Measurements from ENCODE around the gene NEGR1. TPM values are rescaled to one million over a fixed set of nuclear protein-coding genes. Genes with fewer than 3 reads are reported as not detected.
A peak's percentile ranks its signal among the peaks of the same experiment; 100 is the strongest.

The NEGR1 gene
- polyA plus RNA-seq, 4 donors, result 0.27 to 5.4 (median 1.7) TPM; not detected in 1

DNA sequence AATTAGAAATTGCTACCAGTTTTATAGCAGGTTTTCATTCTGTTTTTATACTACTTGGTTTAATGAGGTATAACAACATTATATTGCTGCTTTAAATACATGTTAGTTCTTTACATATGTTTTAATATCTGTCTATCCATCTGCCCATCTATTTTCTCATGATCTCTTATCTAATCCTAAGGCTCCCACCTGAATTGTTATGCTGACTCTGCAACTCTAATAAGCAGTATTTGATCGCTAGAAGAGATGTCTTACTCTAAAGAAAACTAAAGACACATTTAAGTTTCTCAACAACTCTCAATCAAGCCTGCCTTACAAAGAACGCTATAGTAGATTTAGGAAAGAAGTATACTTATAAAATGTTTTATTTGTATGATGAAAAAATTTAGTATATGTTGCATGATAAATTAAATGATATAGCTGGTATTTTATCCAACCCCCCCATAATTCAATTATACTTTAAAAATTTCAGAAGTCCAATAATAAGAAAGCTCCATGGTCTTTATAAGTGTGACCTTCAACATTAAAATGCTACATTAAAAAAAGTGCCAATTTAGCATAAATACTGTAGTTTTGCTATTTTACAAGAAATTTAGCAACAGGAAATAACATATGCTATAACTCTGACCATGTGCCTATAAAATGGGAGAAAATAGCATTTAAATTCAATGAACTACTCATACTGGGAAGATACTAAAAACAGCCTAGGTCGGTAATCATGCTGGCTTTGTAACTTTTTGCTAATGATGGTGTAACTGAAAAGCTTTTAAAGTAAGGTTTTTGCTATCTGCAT is 180.3 kb downstream of the NEGR1 start:
- H3K27ac ChIP-seq (ENCODE audit: low read depth in 1 of 3, low read length in 2 of 3), result no peak overlapping the region
- H3K36me3 ChIP-seq (ENCODE audit: control insufficient read depth in 3 of 3, insufficient read depth in 2 of 3, low read depth in 1 of 3, low read length in 3 of 3), result no peaks in the 10 kb centered on the region
- H3K4me3 ChIP-seq (ENCODE audit: low read depth in 1 of 3, low read length in 3 of 3), result no peak overlapping the region
- FAIRE-seq, result no peak
- 76 to 87% (median 76%) methylated on average over 3 of the region's 3 CpGs for WGBS, 3 donors
- no peaks in the 10 kb centered on the region for H3K9me3 ChIP-seq (ENCODE audit: control insufficient read depth in 2 of 2, insufficient read depth in 1 of 2, low read depth in 1 of 2, low read length in 1 of 2)
- H3K4me1 ChIP-seq (ENCODE audit: control insufficient read depth in 3 of 3, insufficient read depth in 2 of 3, low read depth in 1 of 3, low read length in 2 of 3), result no peaks in the 10 kb centered on the region
- no peak for DNase-seq
- no peaks in the 10 kb centered on the region for H3K27me3 ChIP-seq (ENCODE audit: control insufficient read depth in 3 of 3, insufficient read depth in 3 of 3, low read length in 3 of 3)

DNA sequence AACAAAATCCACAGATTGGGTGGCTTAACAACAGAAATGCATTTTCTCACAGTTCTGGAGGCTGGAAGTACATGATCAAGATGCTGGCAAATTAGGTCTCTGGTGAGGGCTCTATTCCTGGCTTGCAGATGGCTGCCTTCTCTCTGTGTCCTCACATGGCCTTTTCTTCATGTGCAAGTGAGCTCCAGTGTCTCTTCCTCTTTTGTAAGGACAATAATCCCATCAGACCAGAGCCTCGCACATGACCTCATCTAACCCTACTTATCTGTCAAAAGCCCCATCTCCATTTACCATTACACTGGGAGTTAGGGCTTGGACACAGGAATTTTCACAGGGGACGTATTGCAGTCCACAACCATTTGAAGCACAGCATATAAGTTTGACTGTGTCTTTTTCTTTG is 181.6 kb downstream of the NEGR1 start:
- no peak overlapping the region for H3K4me3 ChIP-seq (ENCODE audit: low read depth in 1 of 3, low read length in 3 of 3)
- H3K27ac ChIP-seq (ENCODE audit: low read depth in 1 of 3, low read length in 2 of 3), result no peak overlapping the region
- FAIRE-seq (no peak), DNase-seq (no peak)
- no peaks in the 10 kb centered on the region for H3K27me3 ChIP-seq (ENCODE audit: control insufficient read depth in 3 of 3, insufficient read depth in 3 of 3, low read length in 3 of 3)
- H3K4me1 ChIP-seq (ENCODE audit: control insufficient read depth in 3 of 3, insufficient read depth in 2 of 3, low read depth in 1 of 3, low read length in 2 of 3), result no peaks in the 10 kb centered on the region
- H3K9me3 ChIP-seq (ENCODE audit: control insufficient read depth in 2 of 2, insufficient read depth in 1 of 2, low read depth in 1 of 2, low read length in 1 of 2), result no peaks in the 10 kb centered on the region
- 69 to 72% (median 71%) methylated on average over 2 of the region's 2 CpGs for WGBS, 3 donors
- H3K36me3 ChIP-seq (ENCODE audit: control insufficient read depth in 3 of 3, insufficient read depth in 2 of 3, low read depth in 1 of 3, low read length in 3 of 3), result no peaks in the 10 kb centered on the region

DNA sequence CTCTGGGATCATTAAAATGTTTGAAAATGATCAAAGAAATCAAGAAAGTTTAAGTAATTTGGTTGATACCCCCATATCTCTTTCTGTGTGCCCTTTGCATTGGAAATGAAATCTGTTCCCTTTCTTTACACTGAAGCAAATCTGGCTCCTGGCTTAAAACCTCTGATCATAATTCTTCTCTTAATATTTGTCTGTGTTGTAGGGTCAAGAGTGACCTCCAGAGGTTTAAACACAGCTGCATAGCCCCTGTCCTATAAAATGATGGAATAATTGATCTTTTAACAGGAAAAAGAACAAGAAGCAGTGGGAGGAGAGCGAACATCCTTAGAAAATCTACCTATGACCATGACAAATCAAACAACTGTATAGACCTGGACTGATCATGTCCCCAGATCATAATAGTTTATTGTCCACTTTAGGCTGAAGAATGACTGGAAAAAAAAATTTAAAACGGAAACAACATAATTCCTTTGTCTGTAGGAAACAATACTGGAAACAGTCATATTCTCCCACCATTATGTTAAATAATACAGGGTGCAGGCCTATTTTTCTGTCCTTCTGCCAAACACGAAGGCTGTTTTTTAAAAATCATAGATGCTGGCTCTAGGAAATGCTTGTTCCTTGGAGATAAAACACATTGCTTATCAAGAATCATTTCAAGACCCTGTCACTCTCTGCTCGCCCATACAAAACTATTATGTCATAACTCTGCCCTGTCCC is 184.3 kb downstream of the NEGR1 start:
- FAIRE-seq (no peak), DNase-seq (no peak)
- H3K27me3 ChIP-seq (ENCODE audit: control insufficient read depth in 3 of 3, insufficient read depth in 3 of 3, low read length in 3 of 3), result no peaks in the 10 kb centered on the region
- 76 to 83% (median 78%) methylated on average over 4 of the region's 4 CpGs for WGBS, 3 donors
- H3K36me3 ChIP-seq (ENCODE audit: control insufficient read depth in 3 of 3, insufficient read depth in 2 of 3, low read depth in 1 of 3, low read length in 3 of 3), result no peaks in the 10 kb centered on the region
- no peak overlapping the region for H3K27ac ChIP-seq (ENCODE audit: low read depth in 1 of 3, low read length in 2 of 3)
- no peaks in the 10 kb centered on the region for H3K4me1 ChIP-seq (ENCODE audit: control insufficient read depth in 3 of 3, insufficient read depth in 2 of 3, low read depth in 1 of 3, low read length in 2 of 3)
- no peak overlapping the region for H3K4me3 ChIP-seq (ENCODE audit: low read depth in 1 of 3, low read length in 3 of 3)
- no peaks in the 10 kb centered on the region for H3K9me3 ChIP-seq (ENCODE audit: control insufficient read depth in 2 of 2, insufficient read depth in 1 of 2, low read depth in 1 of 2, low read length in 1 of 2)

DNA sequence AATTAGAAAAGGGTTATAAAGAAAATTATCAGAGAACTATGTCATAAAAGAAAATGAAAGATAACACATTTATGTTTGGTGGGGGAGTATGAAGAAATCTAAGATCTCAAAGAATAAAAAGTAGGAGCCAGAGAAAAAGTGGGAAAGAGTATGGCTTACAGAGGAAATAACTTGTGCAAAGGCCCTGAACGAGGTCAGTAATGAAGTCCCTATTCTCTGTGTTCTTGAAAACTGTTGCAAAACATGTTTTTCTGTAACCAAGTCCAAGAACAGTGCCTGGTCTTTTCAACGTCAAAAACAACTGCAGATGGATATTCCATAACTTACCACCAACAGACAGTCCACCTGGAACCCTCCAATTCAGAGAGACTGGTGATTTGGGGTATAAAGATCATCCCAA is 188.1 kb downstream of the NEGR1 start:
- no peaks in the 10 kb centered on the region for H3K27me3 ChIP-seq (ENCODE audit: control insufficient read depth in 3 of 3, insufficient read depth in 3 of 3, low read length in 3 of 3)
- 42 to 62% (median 59%) methylated on average over 2 of the region's 2 CpGs for WGBS, 3 donors
- no peaks in the 10 kb centered on the region for H3K9me3 ChIP-seq (ENCODE audit: control insufficient read depth in 2 of 2, insufficient read depth in 1 of 2, low read depth in 1 of 2, low read length in 1 of 2)
- DNase-seq (no peak), FAIRE-seq (no peak)
- H3K4me1 ChIP-seq (ENCODE audit: control insufficient read depth in 3 of 3, insufficient read depth in 2 of 3, low read depth in 1 of 3, low read length in 2 of 3), result no peaks in the 10 kb centered on the region
- H3K27ac ChIP-seq (ENCODE audit: low read depth in 1 of 3, low read length in 2 of 3), result no peak overlapping the region
- no peaks in the 10 kb centered on the region for H3K36me3 ChIP-seq (ENCODE audit: control insufficient read depth in 3 of 3, insufficient read depth in 2 of 3, low read depth in 1 of 3, low read length in 3 of 3)
- H3K4me3 ChIP-seq (ENCODE audit: low read depth in 1 of 3, low read length in 3 of 3), result no peak overlapping the region

DNA sequence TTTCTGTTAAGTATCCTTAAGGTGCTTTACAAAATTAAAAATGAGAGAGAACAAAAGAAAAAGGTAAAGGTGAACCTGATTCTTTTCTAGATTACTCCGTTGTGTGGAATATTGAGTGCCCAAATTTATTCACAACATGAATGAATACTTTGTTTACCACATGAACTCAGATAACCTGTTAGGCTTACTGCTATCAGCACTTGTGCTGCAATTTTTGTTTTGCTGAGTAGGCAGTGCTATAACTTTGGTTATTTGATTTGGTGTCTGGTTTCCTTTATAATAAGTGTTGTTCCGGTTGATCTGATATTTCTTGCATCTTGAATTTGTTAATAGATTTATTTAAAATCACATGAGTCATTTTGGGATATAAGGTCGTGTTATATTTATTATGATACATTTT is 195.9 kb downstream of the NEGR1 start:
- no peaks in the 10 kb centered on the region for H3K4me1 ChIP-seq (ENCODE audit: control insufficient read depth in 3 of 3, insufficient read depth in 2 of 3, low read depth in 1 of 3, low read length in 2 of 3)
- no peak overlapping the region for H3K27ac ChIP-seq (ENCODE audit: low read depth in 1 of 3, low read length in 2 of 3)
- H3K36me3 ChIP-seq (ENCODE audit: control insufficient read depth in 3 of 3, insufficient read depth in 2 of 3, low read depth in 1 of 3, low read length in 3 of 3), result no peaks in the 10 kb centered on the region
- peak; percentile 47 for FAIRE-seq
- WGBS, 3 donors, result 46 to 74% (median 63%) methylated on average over 3 of the region's 3 CpGs
- no peak for DNase-seq
- no peak overlapping the region for H3K4me3 ChIP-seq (ENCODE audit: low read depth in 1 of 3, low read length in 3 of 3)
- H3K27me3 ChIP-seq (ENCODE audit: control insufficient read depth in 3 of 3, insufficient read depth in 3 of 3, low read length in 3 of 3), result no peaks in the 10 kb centered on the region
- no peaks in the 10 kb centered on the region for H3K9me3 ChIP-seq (ENCODE audit: control insufficient read depth in 2 of 2, insufficient read depth in 1 of 2, low read depth in 1 of 2, low read length in 1 of 2)

DNA sequence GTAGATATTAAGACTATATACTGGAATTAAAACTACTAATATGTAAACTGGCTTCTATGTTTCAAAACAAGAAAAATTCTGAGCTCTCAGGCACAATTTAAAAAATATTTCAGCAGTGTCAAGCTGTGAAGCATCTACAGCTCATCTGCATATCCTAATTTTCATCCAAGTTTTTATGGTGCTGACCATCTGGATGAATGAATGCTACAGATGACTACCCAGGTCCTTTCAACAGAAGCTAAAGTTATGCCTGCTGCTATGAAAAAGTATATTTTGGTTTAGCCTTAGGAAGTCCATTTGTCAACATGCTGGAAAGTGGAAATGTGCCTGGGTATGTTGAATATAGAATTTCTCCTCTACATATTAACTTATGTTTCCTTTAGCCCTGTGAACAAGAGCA is 206.9 kb downstream of the NEGR1 start:
- H3K4me3 ChIP-seq (ENCODE audit: low read depth in 1 of 3, low read length in 3 of 3), result no peak overlapping the region
- no peak for DNase-seq
- no peaks in the 10 kb centered on the region for H3K4me1 ChIP-seq (ENCODE audit: control insufficient read depth in 3 of 3, insufficient read depth in 2 of 3, low read depth in 1 of 3, low read length in 2 of 3)
- H3K27ac ChIP-seq (ENCODE audit: low read depth in 1 of 3, low read length in 2 of 3), result no peak overlapping the region
- no peak for FAIRE-seq
- no peaks in the 10 kb centered on the region for H3K27me3 ChIP-seq (ENCODE audit: control insufficient read depth in 3 of 3, insufficient read depth in 3 of 3, low read length in 3 of 3)
- H3K36me3 ChIP-seq (ENCODE audit: control insufficient read depth in 3 of 3, insufficient read depth in 2 of 3, low read depth in 1 of 3, low read length in 3 of 3), result no peaks in the 10 kb centered on the region
- no peaks in the 10 kb centered on the region for H3K9me3 ChIP-seq (ENCODE audit: control insufficient read depth in 2 of 2, insufficient read depth in 1 of 2, low read depth in 1 of 2, low read length in 1 of 2)

DNA sequence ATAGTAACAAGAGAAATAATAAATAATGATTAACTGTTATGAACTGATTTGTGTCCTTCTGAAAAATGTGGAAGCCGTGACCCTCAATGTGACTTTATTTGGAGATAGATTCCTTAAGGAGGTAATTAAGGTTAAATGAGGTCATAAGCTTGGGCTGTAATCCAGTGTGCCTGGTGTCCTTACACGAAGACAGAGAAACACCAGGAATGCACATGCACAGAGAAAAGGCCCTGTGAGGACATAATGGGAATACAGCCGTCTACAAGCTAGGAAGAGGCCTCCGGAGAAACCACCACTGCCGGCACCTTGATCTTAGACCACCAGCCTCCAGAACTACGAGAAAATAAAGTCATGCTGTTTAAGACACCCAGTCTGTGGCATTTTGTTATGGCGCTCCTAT is 215.9 kb downstream of the NEGR1 start:
- no peak for FAIRE-seq
- Histone ChIP-seq H3K9me3 (ENCODE audit: control insufficient read depth in 2 of 2, insufficient read depth in 1 of 2, low read depth in 1 of 2, low read length in 1 of 2) (no peaks in the 10 kb centered on the region), H3K27ac (ENCODE audit: low read depth in 1 of 3, low read length in 2 of 3) (no peak overlapping the region), H3K4me1 (ENCODE audit: control insufficient read depth in 3 of 3, insufficient read depth in 2 of 3, low read depth in 1 of 3, low read length in 2 of 3) (no peaks in the 10 kb centered on the region), H3K27me3 (ENCODE audit: control insufficient read depth in 3 of 3, insufficient read depth in 3 of 3, low read length in 3 of 3) (no peaks in the 10 kb centered on the region), H3K36me3 (ENCODE audit: control insufficient read depth in 3 of 3, insufficient read depth in 2 of 3, low read depth in 1 of 3, low read length in 3 of 3) (no peaks in the 10 kb centered on the region), H3K4me3 (ENCODE audit: low read depth in 1 of 3, low read length in 3 of 3) (no peak overlapping the region)
- no peak for DNase-seq
- WGBS, 3 donors, result 64 to 76% (median 71%) methylated on average over 7 of the region's 7 CpGs

DNA sequence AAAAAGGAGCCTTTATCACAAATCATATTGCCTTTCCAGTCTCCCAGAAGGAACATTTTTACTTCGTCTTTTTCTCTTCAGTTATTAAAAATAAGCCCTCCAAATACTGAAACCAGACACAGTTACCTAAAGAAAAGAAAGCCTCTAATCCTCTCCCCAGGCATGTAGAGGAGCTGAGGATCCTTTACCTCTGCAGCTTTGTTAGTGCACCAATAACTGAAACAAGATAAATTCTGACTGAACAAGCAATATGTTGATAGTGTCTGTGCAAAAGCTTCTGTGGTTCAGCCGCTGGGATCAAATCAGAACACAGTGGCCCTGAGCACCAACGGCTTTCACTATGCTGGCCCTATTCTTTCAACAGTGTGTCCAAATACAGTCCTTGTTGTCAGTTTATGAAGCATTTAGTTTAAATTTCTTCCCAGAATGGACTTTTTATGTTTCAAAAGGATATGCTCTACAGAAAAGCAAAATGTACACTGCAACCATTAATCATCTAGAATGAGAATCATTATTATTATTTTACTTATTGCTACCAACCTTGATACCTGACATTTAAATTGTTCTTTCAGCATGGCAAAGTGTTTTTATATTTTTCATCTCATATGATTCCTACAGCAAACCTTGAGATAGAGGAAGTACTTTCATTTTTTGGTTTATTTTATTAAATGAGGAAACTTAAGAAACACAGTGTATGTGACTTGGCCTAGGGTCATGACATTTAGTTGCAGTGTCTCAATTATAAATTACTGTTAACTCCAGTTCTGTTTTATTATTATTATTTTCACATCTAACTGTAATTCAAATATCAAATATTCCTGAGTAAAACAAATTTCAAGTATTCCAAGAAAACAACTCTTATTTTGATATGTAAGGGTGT is 217.9 kb downstream of the NEGR1 start:
- 46 to 62% (median 62%) methylated on average over 3 of the region's 3 CpGs for WGBS, 3 donors
- Histone ChIP-seq H3K4me1 (ENCODE audit: control insufficient read depth in 3 of 3, insufficient read depth in 2 of 3, low read depth in 1 of 3, low read length in 2 of 3) (no peaks in the 10 kb centered on the region), H3K4me3 (ENCODE audit: low read depth in 1 of 3, low read length in 3 of 3) (no peak overlapping the region), H3K27ac (ENCODE audit: low read depth in 1 of 3, low read length in 2 of 3) (no peak overlapping the region), H3K27me3 (ENCODE audit: control insufficient read depth in 3 of 3, insufficient read depth in 3 of 3, low read length in 3 of 3) (no peaks in the 10 kb centered on the region), H3K9me3 (ENCODE audit: control insufficient read depth in 2 of 2, insufficient read depth in 1 of 2, low read depth in 1 of 2, low read length in 1 of 2) (no peaks in the 10 kb centered on the region), H3K36me3 (ENCODE audit: control insufficient read depth in 3 of 3, insufficient read depth in 2 of 3, low read depth in 1 of 3, low read length in 3 of 3) (no peaks in the 10 kb centered on the region)
- no peak for DNase-seq
- FAIRE-seq, result no peak

Data from small intestine (tissue), 7 donors.